ENCODE results near the gene DNAJC12. TPM values are rescaled to one million over a fixed set of nuclear protein-coding genes. Genes with fewer than 3 reads are reported as not detected.
"Not testable (repeated sequence)": the region's sequence is repeated elsewhere in the genome, so short reads cannot be mapped to it uniquely, and the experiment has no call there.

Gene DNAJC12
- total and polyA plus RNA-seq, 2 of the 8 experiments (the other 6 are each of a cell fraction or from before 2014, with no cell fraction given), result 0.86 to 4.2 TPM

DNA sequence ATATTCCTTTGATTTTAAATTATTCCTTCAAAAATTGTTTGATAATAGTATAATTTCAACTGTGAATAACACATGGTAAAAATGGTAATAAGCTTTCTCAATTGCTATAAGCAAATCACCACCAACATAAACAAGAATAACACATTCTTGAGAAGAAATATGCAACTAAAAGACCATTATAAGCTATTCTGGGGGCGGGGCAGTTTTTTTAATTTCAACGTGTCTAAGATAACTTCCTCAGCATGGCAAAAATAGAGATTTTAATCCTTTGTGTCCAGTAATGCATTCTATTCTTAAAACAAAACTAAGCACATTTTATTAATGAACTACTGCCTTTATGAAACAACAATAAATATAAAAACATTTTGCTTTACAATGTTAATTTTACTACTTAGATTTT, 1.5 kb downstream of the DNAJC12 start (continued):
- TF ChIP-seq SIN3A (conservative IDR thresholded peaks at IDR 0.05 in 1 of 2, IDR thresholded peaks at IDR 0.05 in 1 of 2; ENCODE audit: low read depth in 1 of 2, low read length in 2 of 2), result no peak
- TF ChIP-seq RFX5 (IDR thresholded peaks at IDR 0.05; ENCODE audit: borderline replicate concordance, low read depth, low read length), result no peak

GRCh38 chr10:67835541-67836394, 2.2 kb downstream of the DNAJC12 start:
- H3K27ac ChIP-seq (ENCODE audit: low read depth, low read length); H2BK5ac ChIP-seq (ENCODE audit: low read depth, low read length); H2BK12ac ChIP-seq (ENCODE audit: low read depth, low read length); H3K4me2 ChIP-seq (ENCODE audit: insufficient read depth in 1 of 2, low read depth in 2 of 2, low read length in 2 of 2); H3K27me3 ChIP-seq (replicated peaks in 1 of 4; ENCODE audit: control insufficient read depth in 3 of 4, extremely low read depth in 1 of 4, insufficient read depth in 3 of 4, low read length in 3 of 4); H3K36me3 ChIP-seq (ENCODE audit: control insufficient read depth in 2 of 4, insufficient read depth in 4 of 4, low read length in 3 of 4); H3K9ac ChIP-seq (replicated peaks in 1 of 4; ENCODE audit: extremely low read depth in 1 of 4, low read depth in 3 of 4, low read length in 3 of 4); H3K9me3 ChIP-seq (ENCODE audit: insufficient read depth in 2 of 2, low read depth in 1 of 2, low read length in 1 of 2); H2BK20ac ChIP-seq (ENCODE audit: low read length); H2BK120ac ChIP-seq (replicated peaks; ENCODE audit: low read depth, low read length); H3K4me3 ChIP-seq (ENCODE audit: extremely low read depth in 1 of 4, insufficient read depth in 2 of 4, low read depth in 3 of 4, low read length in 4 of 4); H2BK15ac ChIP-seq (ENCODE audit: low read length); H3K23me2 ChIP-seq (ENCODE audit: low read depth, low read length); H4K8ac ChIP-seq (ENCODE audit: extremely low read depth, insufficient read depth, low read length); H3K18ac ChIP-seq (ENCODE audit: extremely low read depth, low read length); H2AK5ac ChIP-seq (ENCODE audit: low read depth, low read length); H2AFZ ChIP-seq (ENCODE audit: low read length); H3K23ac ChIP-seq (ENCODE audit: insufficient read length); H3K4ac ChIP-seq (replicated peaks; ENCODE audit: insufficient read length, low read depth, low read length); H4K20me1 ChIP-seq (replicated peaks in 1 of 2; ENCODE audit: control insufficient read depth in 1 of 2, insufficient read depth in 2 of 2, low read length in 2 of 2); H3K56ac ChIP-seq (replicated peaks; ENCODE audit: insufficient read length, low read depth, low read length); H3K79me2 ChIP-seq (ENCODE audit: control insufficient read depth in 1 of 2, insufficient read depth in 2 of 2, low read length in 2 of 2); H3K14ac ChIP-seq (ENCODE audit: insufficient read length); H3K79me1 ChIP-seq (ENCODE audit: low read depth, low read length); H4K91ac ChIP-seq (replicated peaks; ENCODE audit: insufficient read length, low read length); H4K5ac ChIP-seq (ENCODE audit: insufficient read length, low read depth, low read length); H3K4me1 ChIP-seq (replicated peaks in 1 of 4; ENCODE audit: control insufficient read depth in 3 of 4, insufficient read depth in 4 of 4, low read length in 3 of 4); CTCF ChIA-PET (ENCODE audit: partially characterized antibody); FAIRE-seq: not testable (repeated sequence)
- POLR2A ChIA-PET (ENCODE audit: partially characterized antibody), result interaction anchor here (1.0 kb wide), 1 partner anchor 8 kb away, joined by 3 read pairs; no protein-coding TSS in a partner anchor
- 75% methylated on average over 3 of the region's 6 CpGs; no CpG with 5 or more reads in 1 of the 2 experiments for WGBS, 2 experiments (ENCODE audit: extremely low coverage in 1 of 2, insufficient coverage in 1 of 2, insufficient read length in 1 of 2, insufficient replicate concordance in 2 of 2, low coverage in 1 of 2, low lambda C conversion rate in 2 of 2, missing lambda C conversion rate in 1 of 2)
- peak in 1 of 2 experiments; percentile 33 for DNase-seq (ENCODE audit: low read depth in 1 of 2, low spot score in 2 of 2)
